GM21576 (cell line): ENCODE measurements around the gene ST8SIA6.
"Not testable (repeated sequence)": the region's sequence is repeated elsewhere in the genome, so short reads cannot be mapped to it uniquely, and the experiment has no call there.

ENCODE experiments used
- ATAC-seq: cut with Tn5 transposase; IDR thresholded peaks from one replicate; pipeline ENCODE4 v1.9.1; 2021; ENCODE audit warnings: mild to moderate bottlenecking, moderate library complexity; ENCODE audit not compliant: unreplicated experiment

ST8SIA6 gene

GRCh38 chr10:17427666-17428350, 26.6 kb downstream of the ST8SIA6 start:
- no peak for ATAC-seq

- no peak for ATAC-seq
These were observed 27.2 kb downstream of the ST8SIA6 start for GRCh38 chr10:17427201-17427600.

- ATAC-seq, result no peak
These were observed 28.1 kb downstream of the ST8SIA6 start for GRCh38 chr10:17426263-17426750.

- ATAC-seq, result no peak
These were observed 28.7 kb downstream of the ST8SIA6 start for GRCh38 chr10:17425584-17426262.

- no peak for ATAC-seq
These were observed 30.7 kb downstream of the ST8SIA6 start for GRCh38 chr10:17423632-17424186.

- no peak for ATAC-seq
These were observed 31.5 kb downstream of the ST8SIA6 start for GRCh38 chr10:17422931-17423330.

- ATAC-seq, result no peak
These were observed 36.1 kb downstream of the ST8SIA6 start for GRCh38 chr10:17418249-17418648.

- no peak for ATAC-seq
These were observed 37.8 kb downstream of the ST8SIA6 start for GRCh38 chr10:17416442-17417211.

- ATAC-seq, result no peak
These were observed 39.2 kb downstream of the ST8SIA6 start for GRCh38 chr10:17415046-17415658.

- no peak for ATAC-seq
These were observed 39.9 kb downstream of the ST8SIA6 start for GRCh38 chr10:17414484-17414883.

- ATAC-seq, result no peak
These were observed 40.5 kb downstream of the ST8SIA6 start for GRCh38 chr10:17413876-17414275.

- ATAC-seq, result no peak
These were observed 42.1 kb downstream of the ST8SIA6 start for GRCh38 chr10:17412323-17412722.

GRCh38 chr10:17410907-17411306, 43.5 kb downstream of the ST8SIA6 start:
- no peak for ATAC-seq

- no peak for ATAC-seq
These were observed 45.1 kb downstream of the ST8SIA6 start for GRCh38 chr10:17409170-17409733.

- no peak for ATAC-seq
These were observed 47.3 kb downstream of the ST8SIA6 start for GRCh38 chr10:17407047-17407446.

- no peak for ATAC-seq
These were observed 48.2 kb downstream of the ST8SIA6 start for GRCh38 chr10:17406036-17406834.

- ATAC-seq, result no peak
These were observed 51.2 kb downstream of the ST8SIA6 start for GRCh38 chr10:17403161-17403560.

GRCh38 chr10:17402040-17402439, 52.4 kb downstream of the ST8SIA6 start:
- not testable (repeated sequence) for ATAC-seq

GRCh38 chr10:17396004-17396403, 58.4 kb downstream of the ST8SIA6 start:
- ATAC-seq, result no peak

- no peak for ATAC-seq
These were observed 59.5 kb downstream of the ST8SIA6 start for GRCh38 chr10:17394854-17395253.
